ENCODE data around the gene KCNV2.

KCNV2 gene

GRCh38 chr9:2764353-2764752 lies 47.0 kb downstream of the KCNV2 start:
- no peak for DNase-seq

- no peak for DNase-seq
Observed at GRCh38 chr9:2765250-2765880, 48.1 kb downstream of the KCNV2 start.

- DNase-seq: no peak
Observed at GRCh38 chr9:2767800-2768677, 50.7 kb downstream of the KCNV2 start.

- DNase-seq: no peak
Observed at GRCh38 chr9:2771087-2771486, 53.8 kb downstream of the KCNV2 start.

GRCh38 chr9:2771661-2772060 lies 54.4 kb downstream of the KCNV2 start:
- no peak for DNase-seq

- DNase-seq: no peak
Observed at GRCh38 chr9:2777454-2777853, 60.1 kb downstream of the KCNV2 start.

- DNase-seq: no peak
Observed at GRCh38 chr9:2778816-2779215, 61.5 kb downstream of the KCNV2 start.

Measured in activated CD4-positive, CD25-positive, alpha-beta regulatory T cell treated with anti-CD3 and anti-CD28 coated beads, Interleukin-2, amount 50 U/mL, for 72 hours (primary cell).